Measurements from ENCODE around the gene LRTM1. TPM values are rescaled to one million over a fixed set of nuclear protein-coding genes. Genes with fewer than 3 reads are reported as not detected.

LRTM1 gene
- polyA plus RNA-seq, 3 donors = not detected

DNA sequence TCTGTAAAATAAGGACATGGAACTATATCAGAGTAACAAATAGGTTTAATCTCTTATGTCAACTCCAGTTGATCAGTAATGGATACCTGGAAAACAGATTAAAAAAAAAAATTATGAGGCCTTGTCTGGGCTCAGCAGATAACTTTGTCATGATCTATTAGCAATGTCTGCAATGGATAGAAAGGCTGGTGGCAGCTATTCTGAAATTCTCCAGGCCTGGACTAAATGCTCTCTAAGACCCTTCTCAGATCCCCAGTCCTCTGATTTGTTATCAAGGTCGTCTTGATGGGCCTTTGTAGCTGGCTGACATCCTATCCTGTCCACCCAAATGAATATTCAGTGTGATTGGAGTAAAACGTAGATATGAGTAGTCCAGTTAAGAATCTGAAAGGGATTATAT is 13.7 kb downstream of the LRTM1 start:
- Mint-ChIP-seq H3K4me3 (no peak overlapping the region), H3K9me3 (peaks cover 4 to 12% (median 7%) of the 10 kb centered on the region in 7 donors), H3K27ac (no peak overlapping the region), H3K36me3 (no peaks in the 10 kb centered on the region), H3K4me1 (no peaks in the 10 kb centered on the region), H3K27me3 (ENCODE audit: low read depth in 3 of 3) (peaks cover 2 to 4% (median 4%) of the 10 kb centered on the region in 3 donors)
- intact Hi-C loops (cut with micrococcal nuclease) = no loop called here
- Histone ChIP-seq H2AFZ (ENCODE audit: insufficient read depth, low read depth, low read length, poor library complexity, severe bottlenecking) (no peak overlapping the region), H3K79me2 (ENCODE audit: insufficient read depth, low read length) (no peaks in the 10 kb centered on the region), H4K20me1 (ENCODE audit: insufficient read depth, low read length) (no peaks in the 10 kb centered on the region), H3K4me3 (replicated peaks in 1 of 3; ENCODE audit: low read depth in 2 of 3, low read length in 3 of 3) (no peak overlapping the region), H3K9ac (ENCODE audit: insufficient read depth, low read length, poor library complexity, severe bottlenecking) (no peak overlapping the region), H3K4me1 (ENCODE audit: control insufficient read depth in 1 of 2, insufficient read depth in 2 of 2, low read length in 2 of 2) (no peaks in the 10 kb centered on the region), H3K36me3 (replicated peaks in 1 of 2; ENCODE audit: control insufficient read depth in 1 of 2, insufficient read depth in 2 of 2, low read length in 2 of 2) (no peaks in the 10 kb centered on the region), H3K27me3 (ENCODE audit: control insufficient read depth in 2 of 2, insufficient read depth in 2 of 2, low read length in 2 of 2) (no peaks in the 10 kb centered on the region), H3K27ac (ENCODE audit: low read depth in 1 of 2, low read length in 2 of 2) (no peak overlapping the region), H3K4me2 (replicated peaks; ENCODE audit: extremely low read depth, low read length, poor library complexity, severe bottlenecking) (no peak overlapping the region), H3K9me3 (replicated peaks in 1 of 2; ENCODE audit: control insufficient read depth in 1 of 2, insufficient read depth in 1 of 2, low read length in 2 of 2) (peaks cover 0 to 2% of the 10 kb centered on the region in 2 donors)
- no CpG with 5 or more reads among the region's 2 CpGs for WGBS (ENCODE audit: insufficient coverage)
- TF ChIP-seq, protein P1, sequence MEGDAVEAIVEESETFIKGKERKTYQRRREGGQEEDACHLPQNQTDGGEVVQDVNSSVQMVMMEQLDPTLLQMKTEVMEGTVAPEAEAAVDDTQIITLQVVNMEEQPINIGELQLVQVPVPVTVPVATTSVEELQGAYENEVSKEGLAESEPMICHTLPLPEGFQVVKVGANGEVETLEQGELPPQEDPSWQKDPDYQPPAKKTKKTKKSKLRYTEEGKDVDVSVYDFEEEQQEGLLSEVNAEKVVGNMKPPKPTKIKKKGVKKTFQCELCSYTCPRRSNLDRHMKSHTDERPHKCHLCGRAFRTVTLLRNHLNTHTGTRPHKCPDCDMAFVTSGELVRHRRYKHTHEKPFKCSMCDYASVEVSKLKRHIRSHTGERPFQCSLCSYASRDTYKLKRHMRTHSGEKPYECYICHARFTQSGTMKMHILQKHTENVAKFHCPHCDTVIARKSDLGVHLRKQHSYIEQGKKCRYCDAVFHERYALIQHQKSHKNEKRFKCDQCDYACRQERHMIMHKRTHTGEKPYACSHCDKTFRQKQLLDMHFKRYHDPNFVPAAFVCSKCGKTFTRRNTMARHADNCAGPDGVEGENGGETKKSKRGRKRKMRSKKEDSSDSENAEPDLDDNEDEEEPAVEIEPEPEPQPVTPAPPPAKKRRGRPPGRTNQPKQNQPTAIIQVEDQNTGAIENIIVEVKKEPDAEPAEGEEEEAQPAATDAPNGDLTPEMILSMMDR (IDR thresholded peaks at IDR 0.05) = no peak
- no peak for DNase-seq

DNA sequence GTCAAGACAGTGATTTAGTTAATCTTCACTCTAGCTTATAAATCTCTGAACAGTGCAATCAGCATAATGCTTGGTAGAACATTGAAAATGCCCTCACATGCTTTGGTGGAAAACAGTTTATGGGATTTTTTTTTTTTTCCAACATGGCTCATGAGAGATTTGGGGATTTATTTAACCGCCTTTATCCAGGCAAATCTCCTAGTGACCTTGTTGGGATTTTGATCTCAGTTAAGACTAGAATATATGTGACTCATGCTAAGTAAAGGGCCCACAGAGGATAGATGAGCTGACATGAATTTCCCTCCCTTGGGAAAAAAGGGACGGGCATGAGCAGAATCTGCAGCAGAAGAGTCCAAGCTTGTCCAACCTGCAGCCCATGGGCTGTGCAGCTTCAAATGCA is 18.7 kb downstream of the LRTM1 start:
- H3K27me3 ChIP-seq (ENCODE audit: control insufficient read depth in 2 of 2, insufficient read depth in 2 of 2, low read length in 2 of 2) = no peaks in the 10 kb centered on the region
- no peaks in the 10 kb centered on the region for H3K4me1 ChIP-seq (ENCODE audit: control insufficient read depth in 1 of 2, insufficient read depth in 2 of 2, low read length in 2 of 2)
- no CpG with 5 or more reads among the region's 2 CpGs for WGBS (ENCODE audit: insufficient coverage)
- H3K36me3 Mint-ChIP-seq = no peaks in the 10 kb centered on the region
- no peak overlapping the region for H3K27ac Mint-ChIP-seq
- H4K20me1 ChIP-seq (ENCODE audit: insufficient read depth, low read length) = no peaks in the 10 kb centered on the region
- peaks cover 4 to 12% (median 7%) of the 10 kb centered on the region in 7 donors for H3K9me3 Mint-ChIP-seq
- no peak overlapping the region for H2AFZ ChIP-seq (ENCODE audit: insufficient read depth, low read depth, low read length, poor library complexity, severe bottlenecking)
- H3K79me2 ChIP-seq (ENCODE audit: insufficient read depth, low read length) = no peaks in the 10 kb centered on the region
- H3K36me3 ChIP-seq (replicated peaks in 1 of 2; ENCODE audit: control insufficient read depth in 1 of 2, insufficient read depth in 2 of 2, low read length in 2 of 2) = no peaks in the 10 kb centered on the region
- H3K27me3 Mint-ChIP-seq (ENCODE audit: low read depth in 3 of 3) = peaks cover 2 to 6% (median 2%) of the 10 kb centered on the region in 3 donors
- no peak overlapping the region for H3K9ac ChIP-seq (ENCODE audit: insufficient read depth, low read length, poor library complexity, severe bottlenecking)
- TF ChIP-seq, protein P1 (IDR thresholded peaks at IDR 0.05) = no peak
- no peak for DNase-seq
- no peaks in the 10 kb centered on the region for H3K4me1 Mint-ChIP-seq
- H3K4me3 Mint-ChIP-seq = no peak overlapping the region
- H3K4me3 ChIP-seq (replicated peaks in 1 of 3; ENCODE audit: low read depth in 2 of 3, low read length in 3 of 3) = no peak overlapping the region
- H3K4me2 ChIP-seq (replicated peaks; ENCODE audit: extremely low read depth, low read length, poor library complexity, severe bottlenecking) = no peak overlapping the region
- no peak overlapping the region for H3K27ac ChIP-seq (ENCODE audit: low read depth in 1 of 2, low read length in 2 of 2)
- peaks cover 0 to 2% of the 10 kb centered on the region in 2 donors for H3K9me3 ChIP-seq (replicated peaks in 1 of 2; ENCODE audit: control insufficient read depth in 1 of 2, insufficient read depth in 1 of 2, low read length in 2 of 2)
- intact Hi-C loops (cut with micrococcal nuclease) = no loop called here

All from CD14-positive monocyte (primary cell).